ENCODE measurements around the gene CFAP73.

Gene CFAP73

DNA sequence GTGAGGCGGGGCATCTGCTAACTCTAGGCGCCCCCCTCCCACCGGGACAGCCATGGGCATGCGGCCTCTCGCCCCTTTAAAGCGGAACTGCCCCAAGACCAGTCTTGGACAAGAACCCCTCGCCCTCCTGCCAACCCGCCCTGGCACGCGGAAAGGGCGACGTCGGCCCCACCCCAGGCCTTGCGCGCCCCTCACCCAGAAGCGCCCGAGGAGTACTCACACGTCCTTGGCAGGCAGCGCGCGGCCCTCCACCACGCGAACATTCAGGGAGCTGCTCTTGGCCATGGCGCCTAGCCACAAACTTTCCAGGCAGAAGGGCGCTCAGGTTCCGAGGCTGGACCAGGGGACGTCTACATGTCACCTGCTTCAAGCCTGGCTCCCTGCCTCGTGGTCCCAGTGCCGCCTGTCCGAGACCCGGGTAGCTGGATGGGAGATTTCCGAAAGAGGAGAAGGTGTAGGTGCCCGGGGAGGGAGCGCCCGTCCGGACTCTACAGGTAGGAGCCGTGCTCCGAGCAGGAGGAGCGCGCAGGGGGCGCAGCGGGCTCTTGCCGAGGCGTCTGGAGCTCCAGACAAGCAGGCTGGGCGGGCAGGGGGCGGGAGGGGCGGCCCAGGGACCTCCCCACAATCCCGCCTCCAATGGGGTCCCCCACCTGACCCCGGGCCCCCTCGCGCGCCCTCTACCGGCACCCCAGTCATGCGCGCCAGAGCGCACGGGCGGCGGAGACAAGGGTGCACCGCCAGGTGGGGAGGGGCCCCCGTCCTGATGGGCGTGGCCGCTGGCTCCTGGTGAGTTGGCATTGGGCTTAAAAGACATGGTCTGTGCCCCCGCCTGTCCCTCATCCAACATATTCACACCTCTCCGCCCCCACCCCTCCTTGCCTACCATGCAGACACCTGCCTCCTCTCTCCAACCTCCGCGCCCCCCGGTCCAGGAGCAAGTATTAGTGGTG is 14.1 kb upstream of the CFAP73 start, which contains the start of gene RASAL1:
RASAL1 (minus strand) TSS at position 584 of the 950 bp plus-strand sequence; CDS start at position 285, 299 bp downstream.
- peak within 1 kb of the TSS; percentile 54 for H3K9ac ChIP-seq
- peaks cover 60% of the 10 kb centered on the region for H3K4me1 ChIP-seq
- peak within 1 kb of the TSS; percentile 96 for H3K27ac ChIP-seq
- TF ChIP-seq, protein P1, sequence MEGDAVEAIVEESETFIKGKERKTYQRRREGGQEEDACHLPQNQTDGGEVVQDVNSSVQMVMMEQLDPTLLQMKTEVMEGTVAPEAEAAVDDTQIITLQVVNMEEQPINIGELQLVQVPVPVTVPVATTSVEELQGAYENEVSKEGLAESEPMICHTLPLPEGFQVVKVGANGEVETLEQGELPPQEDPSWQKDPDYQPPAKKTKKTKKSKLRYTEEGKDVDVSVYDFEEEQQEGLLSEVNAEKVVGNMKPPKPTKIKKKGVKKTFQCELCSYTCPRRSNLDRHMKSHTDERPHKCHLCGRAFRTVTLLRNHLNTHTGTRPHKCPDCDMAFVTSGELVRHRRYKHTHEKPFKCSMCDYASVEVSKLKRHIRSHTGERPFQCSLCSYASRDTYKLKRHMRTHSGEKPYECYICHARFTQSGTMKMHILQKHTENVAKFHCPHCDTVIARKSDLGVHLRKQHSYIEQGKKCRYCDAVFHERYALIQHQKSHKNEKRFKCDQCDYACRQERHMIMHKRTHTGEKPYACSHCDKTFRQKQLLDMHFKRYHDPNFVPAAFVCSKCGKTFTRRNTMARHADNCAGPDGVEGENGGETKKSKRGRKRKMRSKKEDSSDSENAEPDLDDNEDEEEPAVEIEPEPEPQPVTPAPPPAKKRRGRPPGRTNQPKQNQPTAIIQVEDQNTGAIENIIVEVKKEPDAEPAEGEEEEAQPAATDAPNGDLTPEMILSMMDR (IDR thresholded peaks at IDR 0.05): peak; percentile 85
- H3K4me2 ChIP-seq (ENCODE audit: low read length): peak within 1 kb of the TSS; percentile 83
- H3K27me3 ChIP-seq (ENCODE audit: control insufficient read depth, insufficient read depth, low read length): no peaks in the 10 kb centered on the region
- peak within 1 kb of the TSS; percentile 86 for H3K4me3 ChIP-seq (ENCODE audit: low read depth, low read length)
- H3K9me3 ChIP-seq (ENCODE audit: control insufficient read depth, low read length): no peaks in the 10 kb centered on the region
- H3K79me2 ChIP-seq: peaks cover 38% of the 10 kb centered on the region
- peak within 1 kb of the TSS; percentile 84 for H2AFZ ChIP-seq
- H3K36me3 ChIP-seq (ENCODE audit: control insufficient read depth, insufficient read depth, low read length): no peaks in the 10 kb centered on the region

DNA sequence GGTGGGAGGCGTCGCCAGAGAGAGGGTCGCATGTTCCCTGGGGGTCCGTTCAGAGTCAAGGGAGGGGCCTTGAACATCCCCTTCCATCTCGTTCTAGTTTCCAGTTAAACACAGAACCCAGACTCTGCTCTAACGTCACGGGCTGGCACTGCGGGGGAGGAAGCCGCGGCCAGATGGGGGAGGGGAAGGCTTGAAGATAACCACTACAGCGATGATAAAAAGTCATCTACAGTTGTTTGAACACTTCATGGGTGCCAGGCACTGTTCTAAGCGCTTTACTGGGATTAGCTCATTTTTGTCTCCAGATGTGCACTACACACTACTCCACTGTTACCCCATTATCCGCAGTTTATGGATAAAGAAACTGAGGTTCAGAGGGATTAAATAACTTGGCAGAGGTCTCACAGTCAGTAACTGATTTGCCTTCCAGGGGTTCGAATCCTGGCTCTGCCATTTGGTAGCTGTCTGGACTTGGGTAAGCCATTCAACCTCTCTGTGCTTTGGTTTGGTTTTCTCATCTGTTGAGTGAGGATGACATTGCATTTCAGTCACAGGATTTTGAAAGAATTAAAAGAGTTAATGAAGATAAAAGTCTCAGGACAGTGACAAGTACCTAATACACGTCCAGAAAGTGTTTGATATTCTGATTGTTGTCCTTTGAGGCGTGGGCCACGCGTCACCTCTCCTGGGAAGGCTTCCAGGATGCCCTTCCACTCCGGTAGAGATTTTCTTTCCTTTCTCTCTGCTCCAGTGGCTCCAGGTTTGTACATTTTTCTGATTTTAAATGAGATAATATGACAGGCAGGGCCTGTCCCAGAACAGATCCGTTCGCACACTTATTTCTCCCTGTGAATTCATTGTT is 13.2 kb upstream of the CFAP73 start:
- H3K27me3 ChIP-seq (ENCODE audit: control insufficient read depth, insufficient read depth, low read length): no peaks in the 10 kb centered on the region
- H3K4me1 ChIP-seq: peaks cover 65% of the 10 kb centered on the region
- TF ChIP-seq, protein P1 (IDR thresholded peaks at IDR 0.05): no peak
- H3K9ac ChIP-seq: no peak overlapping the region
- H2AFZ ChIP-seq: peak overlapping the region; percentile 84
- H3K9me3 ChIP-seq (ENCODE audit: control insufficient read depth, low read length): no peaks in the 10 kb centered on the region
- no peaks in the 10 kb centered on the region for H3K36me3 ChIP-seq (ENCODE audit: control insufficient read depth, insufficient read depth, low read length)
- peak overlapping the region; percentile 86 for H3K4me3 ChIP-seq (ENCODE audit: low read depth, low read length)
- H3K4me2 ChIP-seq (ENCODE audit: low read length): peak overlapping the region; percentile 62
- peak overlapping the region; percentile 96 for H3K27ac ChIP-seq
- H3K79me2 ChIP-seq: peaks cover 34% of the 10 kb centered on the region

DNA sequence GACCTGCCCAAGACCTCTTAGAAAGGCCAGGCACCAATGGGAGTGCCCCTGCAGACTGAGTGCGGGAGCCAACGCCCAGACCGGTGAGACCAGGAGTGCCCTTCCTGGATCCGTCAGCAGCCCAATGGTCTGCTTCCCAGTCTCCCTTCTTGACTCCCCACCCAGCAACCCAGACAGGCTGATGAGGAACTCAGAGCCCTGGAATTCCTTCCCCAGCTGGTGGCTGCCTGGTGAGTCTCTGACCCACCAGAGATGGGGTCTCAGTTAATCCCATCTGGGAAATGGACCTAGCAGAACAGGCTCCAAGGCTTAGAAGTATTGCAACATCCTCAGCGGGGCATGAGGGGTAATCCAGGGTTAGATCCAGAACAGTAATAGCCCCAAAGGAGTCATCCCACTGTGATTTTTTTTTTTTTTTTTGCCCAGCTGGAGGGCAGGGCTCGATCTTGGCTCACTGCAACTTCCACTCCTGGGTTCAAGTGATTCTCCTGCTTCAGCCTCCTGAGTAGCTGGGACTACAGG is 12.5 kb upstream of the CFAP73 start:
- Histone ChIP-seq H3K9me3 (ENCODE audit: control insufficient read depth, low read length) (no peaks in the 10 kb centered on the region), H3K4me2 (ENCODE audit: low read length) (peak overlapping the region; percentile 62), H3K36me3 (ENCODE audit: control insufficient read depth, insufficient read depth, low read length) (no peaks in the 10 kb centered on the region), H3K27ac (peak overlapping the region; percentile 96), H2AFZ (no peak overlapping the region), H3K27me3 (ENCODE audit: control insufficient read depth, insufficient read depth, low read length) (no peaks in the 10 kb centered on the region), H3K79me2 (peaks cover 30% of the 10 kb centered on the region), H3K4me1 (peaks cover 71% of the 10 kb centered on the region), H3K4me3 (ENCODE audit: low read depth, low read length) (no peak overlapping the region), H3K9ac (no peak overlapping the region)
- TF ChIP-seq, protein P1 (IDR thresholded peaks at IDR 0.05): no peak

DNA sequence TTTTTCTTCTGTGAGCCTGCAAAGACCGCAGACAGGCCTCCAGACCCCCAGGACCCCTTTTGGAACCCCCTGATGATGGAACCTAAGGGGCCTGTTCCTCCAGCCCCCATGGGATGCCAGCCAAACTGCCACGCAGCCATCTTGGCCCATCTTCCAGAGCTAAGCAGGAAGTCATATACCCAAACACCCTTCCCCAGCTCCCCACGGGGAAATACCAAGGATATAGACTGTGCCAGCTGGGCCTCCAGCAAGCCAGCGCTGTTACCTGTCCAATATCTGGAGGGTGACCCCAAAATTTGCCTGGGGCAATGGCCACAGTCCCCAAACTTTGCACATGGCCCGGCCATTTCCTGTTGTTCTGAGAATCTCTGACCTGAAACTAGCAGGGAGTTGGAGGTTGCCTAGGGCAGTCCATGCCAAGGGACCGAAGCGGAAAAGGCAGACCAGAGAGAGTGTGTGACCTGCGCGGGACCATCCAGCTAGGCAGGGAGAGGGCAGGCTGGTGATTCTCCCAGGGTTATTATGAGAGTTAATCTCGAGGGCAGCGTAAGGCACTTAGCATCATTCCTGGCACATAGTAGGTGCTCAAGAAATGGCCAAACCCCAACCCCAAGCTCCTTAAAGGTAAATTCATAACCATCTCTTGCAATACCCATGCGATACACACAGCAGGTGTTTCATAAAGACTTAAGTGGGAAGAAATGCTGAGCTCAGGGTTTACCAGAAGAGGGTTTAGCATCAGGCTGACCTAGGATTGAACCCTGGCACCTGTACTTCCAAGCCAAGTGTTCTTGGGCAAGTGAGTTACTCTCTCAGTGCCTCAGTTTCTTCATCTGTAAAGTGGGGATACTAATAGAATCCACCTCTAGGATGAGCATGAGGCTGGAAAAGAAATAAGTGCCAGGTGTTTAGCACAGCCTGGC is 11.4 kb upstream of the CFAP73 start:
- Histone ChIP-seq H2AFZ (peak overlapping the region; percentile 68), H3K9ac (no peak overlapping the region), H3K4me3 (ENCODE audit: low read depth, low read length) (no peak overlapping the region), H3K79me2 (peaks cover 20% of the 10 kb centered on the region), H3K36me3 (ENCODE audit: control insufficient read depth, insufficient read depth, low read length) (no peaks in the 10 kb centered on the region), H3K4me2 (ENCODE audit: low read length) (peak overlapping the region; percentile 47), H3K9me3 (ENCODE audit: control insufficient read depth, low read length) (no peaks in the 10 kb centered on the region), H3K27me3 (ENCODE audit: control insufficient read depth, insufficient read depth, low read length) (no peaks in the 10 kb centered on the region), H3K27ac (peak overlapping the region; percentile 96), H3K4me1 (peaks cover 73% of the 10 kb centered on the region)
- TF ChIP-seq, protein P1 (IDR thresholded peaks at IDR 0.05): no peak

Data from parathyroid adenoma (tissue), 2 donors.